ENCODE data around the gene FGF16.

GRCh38 chrX:77446908-77447652, at the start of gene FGF16:
- TF ChIP-seq TCF4 (CRISPR knock-in tag; IDR thresholded peaks at IDR 0.05; ENCODE audit: borderline replicate concordance) (no peak), ZNF70 (CRISPR knock-in tag; IDR thresholded peaks at IDR 0.05) (no peak), ISL1 (CRISPR knock-in tag; IDR thresholded peaks at IDR 0.05) (no peak), POU6F1 (CRISPR knock-in tag; IDR thresholded peaks at IDR 0.05; ENCODE audit: borderline replicate concordance, low read depth) (no peak), ZNF8 (CRISPR knock-in tag; IDR thresholded peaks at IDR 0.05) (no peak), ZFP30 (CRISPR knock-in tag; IDR thresholded peaks at IDR 0.05) (no peak), BACH2 (CRISPR knock-in tag; IDR thresholded peaks at IDR 0.05; ENCODE audit: borderline replicate concordance) (no peak), TOX (CRISPR knock-in tag; IDR thresholded peaks at IDR 0.05; ENCODE audit: borderline replicate concordance) (no peak)

All from SK-N-SH treated with all-trans-retinoic acid at 6 μM for 48 hours (cell line).